GM12873 (cell line): ENCODE data around the gene TFF2.

Experiments used
- CTCF ChIP-seq: IDR thresholded peaks from 2 replicates; pipeline ENCODE4 v1.5.1; 2012; ENCODE audit warnings: low read depth, mild to moderate bottlenecking, moderate library complexity, low read length, control low read depth; ENCODE audit not compliant: insufficient read depth; ENCODE audit errors: missing control alignments

TFF2 gene

GRCh38 chr21:42337830-42338728 is 12.7 kb downstream of the TFF2 start:
- peak; percentile 69 for TF ChIP-seq CTCF

- no peak for TF ChIP-seq CTCF
These were observed 13.5 kb downstream of the TFF2 start for GRCh38 chr21:42337276-42337675.

GRCh38 chr21:42336054-42336453 is 14.7 kb downstream of the TFF2 start:
- no peak for TF ChIP-seq CTCF

- no peak for TF ChIP-seq CTCF
These were observed 18.1 kb downstream of the TFF2 start for GRCh38 chr21:42332557-42333317.

- no peak for TF ChIP-seq CTCF
These were observed 19.1 kb downstream of the TFF2 start for GRCh38 chr21:42331660-42332059.

- TF ChIP-seq CTCF, result no peak
These were observed 20.1 kb downstream of the TFF2 start for GRCh38 chr21:42330380-42331371.
